K562 (cell line): ENCODE measurements around the gene DLGAP1. TPM values are rescaled to one million over a fixed set of nuclear protein-coding genes. Genes with fewer than 3 reads are reported as not detected.

Experiments used
- ATAC-seq: fragments of 200-7000 bp; cut with Tn5 transposase; 3 replicates; pipeline ENCODE4 v1.9.1; 2020; ENCODE audit warnings: moderate library complexity
- BruUV-seq: library from RNA; stranded (reverse); fragments of 400-500 nt; replicated peaks from 2 replicates; lab custom pipeline; 2021; lab: Mats Ljungman, UMichigan
- CTCF ChIA-PET: fragments of 300-600 bp; formaldehyde crosslinking; extraction: SDS; loops from one replicate; lab custom pipeline; 2021; ENCODE audit warnings: low intra/inter-chr PET ratio; lab: Yijun Ruan, JAX
- POLR2A ChIA-PET: fragments of 300-600, 350-650 bp; sonication (Branson Sonifier 250); formaldehyde crosslinking; extraction: SDS; loops from one replicate; lab custom pipeline; 2021; ENCODE audit warnings: antibody characterized with exemption, inconsistent platforms; lab: Yijun Ruan, JAX
- DNase-seq, 4 experiments: peaks; one replicate each; pipeline versions ENCODE4 v3.0.0 to v3.0.0-alpha.2; 2011 to 2018; ENCODE audit warnings: low spot score in 3 of 4, mixed read lengths in 3 of 4; ENCODE audit errors: extremely low read depth in 1 of 4
- FAIRE-seq: peaks from 2 replicates; lab custom pipeline; 2011; peaks lifted over from hg19 to GRCh38; lab: Jason Lieb, UNC
- H2AFZ ChIP-seq: 2 replicates; pipeline ENCODE4 v1.6.0; 2011; ENCODE audit warnings: low read depth, low read length, control low read depth, inconsistent platforms
- H3K27ac ChIP-seq: fragments of 200-600 bp; 3 replicates; pipeline ENCODE4 v1.8.0; 2011; ENCODE audit warnings: low read depth, mild to moderate bottlenecking, control low read depth, inconsistent platforms, low read length, moderate library complexity, mixed read lengths; ENCODE audit errors: extremely low read depth
- H3K27me3 ChIP-seq, 2 experiments: fragments of 300-600 bp in 1 of 2; 2 replicates in 1 of 2; 3 replicates in 1 of 2; pipeline versions ENCODE4 v1.6.0 to v1.8.0; 2011; ENCODE audit warnings: inconsistent platforms in 2 of 2, low read length in 2 of 2, mild to moderate bottlenecking in 1 of 2, mixed read lengths in 1 of 2, moderate library complexity in 1 of 2; ENCODE audit not compliant: control insufficient read depth in 2 of 2, insufficient read depth in 2 of 2
- H3K36me3 ChIP-seq: fragments of 300-600 bp; 3 replicates; pipeline ENCODE4 v1.8.0; 2011; ENCODE audit warnings: mild to moderate bottlenecking, low read length, inconsistent platforms; ENCODE audit not compliant: control insufficient read depth, insufficient read depth
- H3K4me1 ChIP-seq, 2 experiments: fragments of 200-600 bp in 1 of 2; replicated peaks in 1 of 2; 2 replicates in 1 of 2; 3 replicates in 1 of 2; pipeline versions ENCODE4 v1.5.1 to v1.8.0; 2011; ENCODE audit warnings: inconsistent platforms in 2 of 2, low read length in 2 of 2, mild to moderate bottlenecking in 1 of 2, mixed read lengths in 1 of 2, moderate library complexity in 1 of 2; ENCODE audit not compliant: control insufficient read depth in 2 of 2, insufficient read depth in 2 of 2
- H3K4me2 ChIP-seq: 2 replicates; pipeline ENCODE4 v1.6.1; 2011; ENCODE audit warnings: low read length, control low read depth, inconsistent platforms, mixed read lengths; ENCODE audit not compliant: insufficient read depth
- H3K4me3 ChIP-seq: fragments of 200-600 bp; sonication (generic), shearing (Covaris generic); 2 replicates; pipeline ENCODE4 v1.5.1; 2016; ENCODE audit warnings: control low read depth, inconsistent platforms
- H3K79me2 ChIP-seq: fragments of 200-600 bp; 3 replicates; pipeline ENCODE4 v1.8.0; 2011; ENCODE audit warnings: low read length, inconsistent platforms; ENCODE audit not compliant: control insufficient read depth, insufficient read depth
- H3K9ac ChIP-seq, 2 experiments: 2 replicates each; pipeline versions ENCODE4 v1.6.0 to v1.6.1; 2011; ENCODE audit warnings: low read depth in 2 of 2, low read length in 2 of 2, control low read depth in 1 of 2, inconsistent platforms in 1 of 2, mild to moderate bottlenecking in 1 of 2, mixed read lengths in 1 of 2; ENCODE audit not compliant: insufficient read depth in 1 of 2
- H3K9me1 ChIP-seq: one replicate; pipeline ENCODE4 v1.6.0; 2011; ENCODE audit warnings: inconsistent platforms, mild to moderate bottlenecking, low read length, moderate library complexity; ENCODE audit not compliant: control insufficient read depth, insufficient read depth
- H3K9me3 ChIP-seq: replicated peaks from 2 replicates; pipeline ENCODE4 v1.5.1; 2011; ENCODE audit warnings: low read depth, low read length, inconsistent platforms; ENCODE audit not compliant: control insufficient read depth, insufficient read depth
- H4K20me1 ChIP-seq: replicated peaks from 2 replicates; pipeline ENCODE4 v1.6.1; 2011; ENCODE audit warnings: low read length, inconsistent platforms, mixed read lengths; ENCODE audit not compliant: control insufficient read depth, insufficient read depth
- CEBPB ChIP-seq: fragments of 450-650 bp; IDR thresholded peaks from 2 replicates; pipeline ENCODE4 v1.6.1; 2016; ENCODE audit warnings: missing genetic modification characterization, missing compliant biosample characterization
- E2F4 ChIP-seq: sonication (generic); formaldehyde crosslinking; IDR thresholded peaks from 2 replicates; pipeline ENCODE4 v1.8.0; 2022; ENCODE audit warnings: mild to moderate bottlenecking, low read depth, missing genetic modification reagents
- E2F6 ChIP-seq, 2 experiments: IDR thresholded peaks; 2 replicates each; pipeline ENCODE4 v1.6.1; 2011; ENCODE audit warnings: borderline replicate concordance in 1 of 2, control low read depth in 1 of 2, low read depth in 1 of 2, low read length in 1 of 2, mild to moderate bottlenecking in 1 of 2, mixed read lengths in 1 of 2, moderate library complexity in 1 of 2; ENCODE audit not compliant: insufficient read depth in 1 of 2, insufficient read length in 1 of 2, poor library complexity in 1 of 2, severe bottlenecking in 1 of 2; ENCODE audit errors: extremely low read depth in 1 of 2
- HMBOX1 ChIP-seq: sonication (generic); IDR thresholded peaks from 2 replicates; pipeline ENCODE4 v1.6.1; 2016
- HMG20A ChIP-seq: fragments of 450-650 bp; formaldehyde crosslinking; conservative IDR thresholded peaks from 2 replicates; pipeline ENCODE4 v1.4.0; 2020; ENCODE audit warnings: mild to moderate bottlenecking, mixed read lengths
- KDM1A ChIP-seq, 2 experiments: fragments of 450-650 bp; IDR thresholded peaks; 2 replicates each; pipeline ENCODE4 v1.6.1; 2016; ENCODE audit warnings: mild to moderate bottlenecking in 2 of 2
- TRIM28 ChIP-seq: fragments of 450-650 bp; IDR thresholded peaks from 2 replicates; pipeline ENCODE4 v1.6.1; 2017
- ZC3H4 ChIP-seq: sonication (generic); formaldehyde crosslinking; IDR thresholded peaks from 2 replicates; pipeline ENCODE4 v1.9.0; 2021; ENCODE audit warnings: missing genetic modification reagents, borderline replicate concordance
- ZMIZ1 ChIP-seq, 2 experiments: fragments of 150-350 bp in 1 of 2; IDR thresholded peaks; 2 replicates each; pipeline ENCODE4 v1.6.1; 2012 to 2016; ENCODE audit warnings: low read depth in 2 of 2, low read length in 2 of 2, mild to moderate bottlenecking in 1 of 2, moderate library complexity in 1 of 2
- WGBS: fragments of 100-300 bp; shearing (Covaris generic); methylation state at CpG from one replicate; pipeline ENCODE4 v1.1.6; 2016; ENCODE audit warnings: low coverage, mixed read lengths; ENCODE audit not compliant: insufficient coverage; ENCODE audit errors: missing lambda C conversion rate; 5-methylcytosine and 5-hydroxymethylcytosine counted together
- in situ Hi-C: fragments of 300-500 bp; cut with MboI; formaldehyde crosslinking; loops from 4 replicates; pipeline ENCODE4 v1.15.0; 2018; ENCODE audit warnings: inconsistent platforms, mixed read lengths
- intact Hi-C: fragments of 100-400 bp; cut with micrococcal nuclease; formaldehyde crosslinking; loops from 2 replicates; pipeline ENCODE4 v1.14.2; 2022
- polyA plus RNA-seq, 8 experiments: library from polyadenylated mRNA; depleted of rRNA in 4 of 8; stranded (reverse) in 5 of 8; unstranded in 3 of 8; fragments of >200 nt; fragmentation: Nextera tagmentation in 2 of 8; fragmentation: Illumina TruSeq in 1 of 8; extraction: Ambion mirVana in 2 of 8; extraction: Trizol in 1 of 8; gene quantifications; 2 replicates each; pipeline versions ENCODE4 v1.2.1 to v1.2.3, GENCODE V29; 2011 to 2014; ENCODE audit warnings: inconsistent platforms in 1 of 8, missing spikeins in 1 of 8
- total RNA-seq, 7 experiments: library from RNA; depleted of rRNA in 6 of 7; stranded (reverse); fragments of >200 nt in 6 of 7; fragmentation: Illumina TruSeq in 2 of 7; extraction: Trizol in 2 of 7; gene quantifications; 2 replicates each; pipeline versions ENCODE4 v1.2.1 to v1.2.3, GENCODE V29; 2011 to 2021; ENCODE audit warnings: low replicate concordance in 1 of 7

The DLGAP1 gene
- total and polyA plus RNA-seq, 9 of the 15 experiments (the other 6 are each of a cell fraction or from before 2014, with no cell fraction given), result 0.04 to 0.22 (median 0.08) TPM

GRCh38 chr18:3688690-3689089, 766.4 kb downstream of the DLGAP1 start:
- no peaks in the 10 kb centered on the region; a peak in 1 of 5 replicates for H3K4me1 ChIP-seq

GRCh38 chr18:3683483-3683882, 771.6 kb downstream of the DLGAP1 start:
- no peak overlapping the region for H3K4me2 ChIP-seq
- H3K27me3 ChIP-seq, result no peaks in the 10 kb centered on the region
- H3K36me3 ChIP-seq, result no peaks in the 10 kb centered on the region
- no peak overlapping the region for H3K4me3 ChIP-seq
- peaks cover 3% of the 10 kb centered on the region for H3K9me3 ChIP-seq
- no peaks in the 10 kb centered on the region for H3K4me1 ChIP-seq
- no peak for FAIRE-seq
- no peaks in the 10 kb centered on the region for H4K20me1 ChIP-seq
- H3K79me2 ChIP-seq, result no peaks in the 10 kb centered on the region
- H3K27ac ChIP-seq, result no peak overlapping the region
- CTCF ChIA-PET, result no interaction called here
- H3K9ac ChIP-seq, result no peak overlapping the region
- H2AFZ ChIP-seq, result no peak overlapping the region
- intact Hi-C loops (no loop called here), in situ Hi-C loops (no loop called here)
- no peaks in the 10 kb centered on the region for H3K9me1 ChIP-seq
- WGBS, result 14% methylated on average over 3 of the region's 3 CpGs
- POLR2A ChIA-PET, result interaction anchor here (0.9 to 1.4 kb wide), 3 partner anchors 9 to 435 kb away, joined by 3 read pairs; no protein-coding TSS in a partner anchor
- no TSS peak for BruUV-seq
- no peak for ATAC-seq
- no peak for DNase-seq
- no peak for TF ChIP-seq HMBOX1
- TF ChIP-seq HMG20A, result no peak
- TF ChIP-seq TRIM28, result no peak
- no peak for TF ChIP-seq CEBPB (tag)
- TF ChIP-seq ZC3H4 (CRISPR knock-in tag), result no peak
- TF ChIP-seq E2F4 (CRISPR knock-in tag), result no peak
- no peak for TF ChIP-seq ZMIZ1 (IDR thresholded peaks at IDR 0.05; ENCODE audit: low read depth in 2 of 2, low read length in 2 of 2)

More at GRCh38 chr18:3688690-3689089, 766.4 kb downstream of the DLGAP1 start:
- Histone ChIP-seq H3K27ac (no peak overlapping the region), H2AFZ (peak overlapping the region; percentile 5), H3K4me2 (no peak overlapping the region)
- TF ChIP-seq KDM1A (IDR thresholded peaks at IDR 0.05), result peak in 1 of 2 experiments; percentile 44; a peak in 1 of 4 replicates
- no peak for TF ChIP-seq E2F6 (IDR thresholded peaks at IDR 0.05; ENCODE audit: borderline replicate concordance in 1 of 2, extremely low read depth in 1 of 2, insufficient read depth in 1 of 2, insufficient read length in 1 of 2, low read depth in 1 of 2, low read length in 1 of 2, poor library complexity in 1 of 2, severe bottlenecking in 1 of 2)
- TF ChIP-seq, all 486 proteins: peak for 1
- no peak overlapping the region for H3K9ac ChIP-seq
- CTCF ChIA-PET, result no interaction called here
- no TSS peak for BruUV-seq
- intact Hi-C loops, result no loop called here
- in situ Hi-C loops, result no loop called here
- H3K36me3 ChIP-seq, result no peaks in the 10 kb centered on the region
- H3K9me1 ChIP-seq, result no peaks in the 10 kb centered on the region
- no peaks in the 10 kb centered on the region; the same call in 1 of the 2 replicates for H3K9me3 ChIP-seq
- H3K4me3 ChIP-seq, result no peak overlapping the region
- no peaks in the 10 kb centered on the region for H3K79me2 ChIP-seq
- no peaks in the 10 kb centered on the region for H4K20me1 ChIP-seq
- no peak for ATAC-seq
- DNase-seq, result no peak
- H3K27me3 ChIP-seq, result no peaks in the 10 kb centered on the region
- POLR2A ChIA-PET, result no interaction called here
- no peak for FAIRE-seq
- WGBS, result 17% methylated on average over 5 of the region's 5 CpGs
